OCI-LY3 (cell line): ENCODE data around the gene EIF5A.

Source experiments
- EZH2phosphoT487 ChIP-seq: fragments of 200-600 bp; shearing (Covaris generic); IDR thresholded peaks from 2 replicates; pipeline ENCODE4 v1.6.1; 2018; ENCODE audit warnings: antibody characterized with exemption, mixed run types, low read depth
- TF ChIP-seq, protein P1 (sequence below): fragments of 200-600, 300-600 bp; sonication (generic); IDR thresholded peaks from 2 replicates; pipeline ENCODE4 v1.5.1; 2014; ENCODE audit warnings: antibody characterized with exemption, low read length, low read depth

DNA sequence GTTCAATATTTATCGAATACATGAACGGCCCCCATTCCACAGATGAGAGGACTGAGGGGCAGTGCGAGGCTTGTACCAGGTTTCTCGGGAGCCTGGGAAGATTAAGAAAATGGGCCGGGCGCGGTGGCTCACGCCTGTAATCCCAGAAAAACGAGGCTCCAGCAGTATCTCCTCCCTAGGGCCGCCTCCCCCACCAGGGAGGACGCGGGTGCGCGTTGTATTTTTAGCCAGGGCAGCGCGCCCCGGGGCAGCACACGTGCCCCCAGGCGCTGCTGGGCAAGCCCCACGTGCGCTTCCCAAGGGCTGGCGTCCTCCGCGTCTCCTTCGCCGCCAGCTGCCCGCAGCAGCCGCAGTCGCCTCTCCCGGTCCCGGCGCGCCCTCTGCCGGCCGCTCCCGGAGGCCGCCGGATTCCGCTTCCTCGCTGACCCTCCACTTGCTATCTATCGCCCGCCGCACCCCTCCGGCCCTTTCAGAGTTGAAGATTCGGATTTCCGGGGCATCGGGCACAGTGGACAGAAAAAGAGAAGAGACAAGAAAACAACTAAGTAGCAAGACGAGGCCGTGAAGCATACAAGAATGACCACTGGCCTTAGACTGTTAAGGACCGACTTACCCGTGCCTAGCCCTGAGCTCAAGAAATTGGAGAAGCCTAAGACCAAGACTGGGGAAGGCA is 11.1 kb upstream of the EIF5A start:
- TF ChIP-seq, protein P1, sequence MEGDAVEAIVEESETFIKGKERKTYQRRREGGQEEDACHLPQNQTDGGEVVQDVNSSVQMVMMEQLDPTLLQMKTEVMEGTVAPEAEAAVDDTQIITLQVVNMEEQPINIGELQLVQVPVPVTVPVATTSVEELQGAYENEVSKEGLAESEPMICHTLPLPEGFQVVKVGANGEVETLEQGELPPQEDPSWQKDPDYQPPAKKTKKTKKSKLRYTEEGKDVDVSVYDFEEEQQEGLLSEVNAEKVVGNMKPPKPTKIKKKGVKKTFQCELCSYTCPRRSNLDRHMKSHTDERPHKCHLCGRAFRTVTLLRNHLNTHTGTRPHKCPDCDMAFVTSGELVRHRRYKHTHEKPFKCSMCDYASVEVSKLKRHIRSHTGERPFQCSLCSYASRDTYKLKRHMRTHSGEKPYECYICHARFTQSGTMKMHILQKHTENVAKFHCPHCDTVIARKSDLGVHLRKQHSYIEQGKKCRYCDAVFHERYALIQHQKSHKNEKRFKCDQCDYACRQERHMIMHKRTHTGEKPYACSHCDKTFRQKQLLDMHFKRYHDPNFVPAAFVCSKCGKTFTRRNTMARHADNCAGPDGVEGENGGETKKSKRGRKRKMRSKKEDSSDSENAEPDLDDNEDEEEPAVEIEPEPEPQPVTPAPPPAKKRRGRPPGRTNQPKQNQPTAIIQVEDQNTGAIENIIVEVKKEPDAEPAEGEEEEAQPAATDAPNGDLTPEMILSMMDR = peak; percentile 75
- no peak for TF ChIP-seq EZH2phosphoT487
